DOHH2 (cell line): Measurements from ENCODE around the gene FAM78B.

Source experiments
- H3F3A ChIP-seq: fragments of 200-600 bp; sonication (generic), shearing (Covaris generic); 2 replicates; pipeline ENCODE4 v1.6.0; 2016; ENCODE audit warnings: antibody characterized with exemption, mild to moderate bottlenecking; ENCODE audit not compliant: control insufficient read depth, insufficient read depth
- H3K27ac ChIP-seq: fragments of 200-600 bp; sonication (generic); 2 replicates; pipeline ENCODE4 v1.5.1; 2014; ENCODE audit warnings: low read depth, mild to moderate bottlenecking, low read length, moderate library complexity
- H3K27me3 ChIP-seq: fragments of 200-600 bp; sonication (generic); 2 replicates; pipeline ENCODE4 v1.6.1; 2014; ENCODE audit warnings: mild to moderate bottlenecking, low read length, mixed read lengths; ENCODE audit not compliant: control insufficient read depth
- H3K36me3 ChIP-seq: fragments of 200-600 bp; sonication (generic); 2 replicates; pipeline ENCODE4 v1.6.1; 2014; ENCODE audit warnings: mild to moderate bottlenecking, low read length, moderate library complexity, mixed read lengths; ENCODE audit not compliant: control insufficient read depth
- H3K4me1 ChIP-seq: fragments of 200-600 bp; sonication (generic); 2 replicates; pipeline ENCODE4 v1.6.1; 2014; ENCODE audit warnings: mild to moderate bottlenecking, low read length, mixed read lengths; ENCODE audit not compliant: control insufficient read depth
- H3K4me2 ChIP-seq: fragments of 200-600 bp; sonication (generic); 2 replicates; pipeline ENCODE4 v1.6.0; 2014; ENCODE audit warnings: mild to moderate bottlenecking, low read length, moderate library complexity
- H3K4me3 ChIP-seq: fragments of 200-600 bp; sonication (generic); 2 replicates; pipeline ENCODE4 v1.5.1; 2014; ENCODE audit warnings: mild to moderate bottlenecking, low read length, mixed read lengths
- H3K79me2 ChIP-seq: fragments of 200-600 bp; sonication (generic); 2 replicates; pipeline ENCODE4 v1.6.1; 2014; ENCODE audit warnings: mild to moderate bottlenecking, low read length, mixed read lengths; ENCODE audit not compliant: control insufficient read depth
- H3K9me2 ChIP-seq: fragments of 200-600 bp; sonication (generic); replicated peaks from 2 replicates; pipeline ENCODE4 v1.6.1; 2014; ENCODE audit warnings: mild to moderate bottlenecking, low read length, mixed read lengths; ENCODE audit not compliant: control insufficient read depth
- H3K9me3 ChIP-seq: fragments of 200-600 bp; sonication (generic); 2 replicates; pipeline ENCODE4 v1.6.1; 2014; ENCODE audit warnings: antibody characterized with exemption, low read length, mixed read lengths; ENCODE audit not compliant: control insufficient read depth, insufficient read depth
- H4K20me1 ChIP-seq: fragments of 200-600 bp; sonication (generic); 2 replicates; pipeline ENCODE4 v1.6.0; 2014; ENCODE audit warnings: low read depth, mild to moderate bottlenecking, antibody characterized with exemption, low read length, moderate library complexity; ENCODE audit not compliant: control insufficient read depth, insufficient read depth
- CTCF ChIP-seq: fragments of 200-600 bp; sonication (generic); IDR thresholded peaks from one replicate; pipeline ENCODE4 v1.5.1; 2014; ENCODE audit warnings: antibody characterized with exemption, mild to moderate bottlenecking, low read depth, low read length; ENCODE audit not compliant: poor library complexity, severe bottlenecking
- EZH2phosphoT487 ChIP-seq: fragments of 200-600 bp; sonication (generic); IDR thresholded peaks from 2 replicates; pipeline ENCODE4 v1.6.1; 2017; ENCODE audit warnings: borderline replicate concordance, mild to moderate bottlenecking, antibody characterized with exemption, low read length, moderate library complexity, mixed read lengths

The FAM78B gene

GRCh38 chr1:166087734-166088571 lies 78.8 kb downstream of the FAM78B start:
- H3K9me2 ChIP-seq, result no peaks in the 10 kb centered on the region
- H3K27ac ChIP-seq, result no peak overlapping the region
- H3K4me3 ChIP-seq, result no peak overlapping the region
- H3K4me2 ChIP-seq, result no peak overlapping the region
- H3F3A ChIP-seq, result no peaks in the 10 kb centered on the region
- no peaks in the 10 kb centered on the region for H3K36me3 ChIP-seq
- no peaks in the 10 kb centered on the region for H3K9me3 ChIP-seq
- H3K27me3 ChIP-seq, result no peaks in the 10 kb centered on the region
- no peaks in the 10 kb centered on the region for H3K4me1 ChIP-seq
- H3K79me2 ChIP-seq, result no peaks in the 10 kb centered on the region
- TF ChIP-seq EZH2phosphoT487 (no peak), CTCF (no peak)
- H4K20me1 ChIP-seq, result no peaks in the 10 kb centered on the region

GRCh38 chr1:166086113-166086883 lies 80.5 kb downstream of the FAM78B start:
- no peaks in the 10 kb centered on the region for H3K36me3 ChIP-seq
- TF ChIP-seq EZH2phosphoT487 (no peak), CTCF (no peak)
- H3K9me3 ChIP-seq, result no peaks in the 10 kb centered on the region
- no peak overlapping the region for H3K4me3 ChIP-seq
- no peaks in the 10 kb centered on the region for H3F3A ChIP-seq
- H4K20me1 ChIP-seq, result no peaks in the 10 kb centered on the region
- no peaks in the 10 kb centered on the region for H3K27me3 ChIP-seq
- no peaks in the 10 kb centered on the region for H3K9me2 ChIP-seq
- no peaks in the 10 kb centered on the region for H3K4me1 ChIP-seq
- H3K79me2 ChIP-seq, result no peaks in the 10 kb centered on the region
- H3K4me2 ChIP-seq, result no peak overlapping the region
- no peak overlapping the region for H3K27ac ChIP-seq

- Histone ChIP-seq H3K4me2 (no peak overlapping the region), H3K9me2 (no peaks in the 10 kb centered on the region), H3K36me3 (no peaks in the 10 kb centered on the region), H3K4me3 (no peak overlapping the region), H3K27me3 (no peaks in the 10 kb centered on the region), H3K79me2 (no peaks in the 10 kb centered on the region), H3K9me3 (no peaks in the 10 kb centered on the region), H3F3A (no peaks in the 10 kb centered on the region), H4K20me1 (no peaks in the 10 kb centered on the region), H3K4me1 (no peaks in the 10 kb centered on the region), H3K27ac (no peak overlapping the region)
- no peak for TF ChIP-seq EZH2phosphoT487
- TF ChIP-seq CTCF, result no peak
Observed at GRCh38 chr1:166084613-166085012, 82.2 kb downstream of the FAM78B start.
